Activated T-helper 2 cell treated with anti-CD3 and anti-CD28 coated beads, Interferon-gamma antibody, Interleukin-2, Interleukin-4, amounts not matched to agents 10 μg/mL and 5 μg/mL and 100 μg/mL, durations not matched to agents 14 hours and 24 hours and 36 hours (primary cell): Measurements from ENCODE around the gene SENP1. TPM values are rescaled to one million over a fixed set of nuclear protein-coding genes. Genes with fewer than 3 reads are reported as not detected.

Experiments
- DNase-seq: peaks from one replicate; pipeline ENCODE4 v3.0.0; 2021; ENCODE audit warnings: low spot score
- H3K27ac Mint-ChIP-seq: one replicate; pipeline ENCODE4 v1.8.0; 2021; ENCODE audit warnings: mixed read lengths
- H3K27me3 Mint-ChIP-seq: one replicate; pipeline ENCODE4 v1.8.0; 2021; ENCODE audit warnings: low read depth, mixed read lengths
- H3K36me3 Mint-ChIP-seq: one replicate; pipeline ENCODE4 v1.8.0; 2021; ENCODE audit warnings: low read depth, mixed read lengths
- H3K4me1 Mint-ChIP-seq: one replicate; pipeline ENCODE4 v1.8.0; 2021; ENCODE audit warnings: low read depth, mixed read lengths
- H3K4me3 Mint-ChIP-seq: one replicate; pipeline ENCODE4 v1.8.0; 2021; ENCODE audit warnings: low read depth, mild to moderate bottlenecking, moderate library complexity, mixed read lengths
- H3K9me3 Mint-ChIP-seq: one replicate; pipeline ENCODE4 v1.8.0; 2021; ENCODE audit warnings: mixed read lengths
- intact Hi-C: fragments of 100-400 bp; cut with micrococcal nuclease; formaldehyde crosslinking; loops from one replicate; pipeline ENCODE4 v1.15.1; 2023
- total RNA-seq: library from RNA; stranded (reverse); gene quantifications from 2 replicates; pipeline ENCODE4 v1.2.3, GENCODE V29; 2022

SENP1 gene
- total RNA-seq, 1 donor from 2014 or later, result 45.9 TPM

GRCh38 chr12:48013287-48013686, 92.6 kb downstream of the SENP1 start:
- H3K27me3 Mint-ChIP-seq, result peaks cover 67% of the 10 kb centered on the region
- no peaks in the 10 kb centered on the region for H3K9me3 Mint-ChIP-seq
- no peak overlapping the region for H3K4me3 Mint-ChIP-seq
- intact Hi-C loops, result no loop called here
- H3K36me3 Mint-ChIP-seq, result no peaks in the 10 kb centered on the region
- H3K4me1 Mint-ChIP-seq, result no peaks in the 10 kb centered on the region
- DNase-seq, result no peak
- no peak overlapping the region for H3K27ac Mint-ChIP-seq

GRCh38 chr12:48012070-48012469, 93.8 kb downstream of the SENP1 start:
- Mint-ChIP-seq H3K27me3 (peaks cover 71% of the 10 kb centered on the region), H3K36me3 (no peaks in the 10 kb centered on the region), H3K4me3 (no peak overlapping the region), H3K27ac (no peak overlapping the region), H3K9me3 (no peaks in the 10 kb centered on the region), H3K4me1 (no peaks in the 10 kb centered on the region)
- DNase-seq, result no peak
- intact Hi-C loops, result no loop called here

GRCh38 chr12:48010366-48010970, 95.4 kb downstream of the SENP1 start:
- Mint-ChIP-seq H3K4me1 (no peaks in the 10 kb centered on the region), H3K36me3 (no peaks in the 10 kb centered on the region), H3K9me3 (no peaks in the 10 kb centered on the region), H3K4me3 (no peak overlapping the region), H3K27me3 (peaks cover 78% of the 10 kb centered on the region), H3K27ac (no peak overlapping the region)
- intact Hi-C loops, result no loop called here
- DNase-seq, result no peak

GRCh38 chr12:48009471-48009870, 96.4 kb downstream of the SENP1 start:
- H3K4me1 Mint-ChIP-seq, result no peaks in the 10 kb centered on the region
- intact Hi-C loops, result loop anchor here (10.0 kb wide), 1 partner anchor 975 kb away; no protein-coding TSS in a partner anchor
- no peak for DNase-seq
- H3K27ac Mint-ChIP-seq, result no peak overlapping the region
- H3K4me3 Mint-ChIP-seq, result no peak overlapping the region
- no peaks in the 10 kb centered on the region for H3K36me3 Mint-ChIP-seq
- peaks cover 80% of the 10 kb centered on the region for H3K27me3 Mint-ChIP-seq
- no peaks in the 10 kb centered on the region for H3K9me3 Mint-ChIP-seq

- DNase-seq, result no peak
These were observed 96.9 kb downstream of the SENP1 start for GRCh38 chr12:48008950-48009349.

GRCh38 chr12:48008349-48008748, 97.5 kb downstream of the SENP1 start:
- Mint-ChIP-seq H3K27ac (no peak overlapping the region), H3K4me1 (peaks cover 7% of the 10 kb centered on the region), H3K27me3 (peaks cover 78% of the 10 kb centered on the region), H3K4me3 (no peak overlapping the region), H3K9me3 (no peaks in the 10 kb centered on the region), H3K36me3 (no peaks in the 10 kb centered on the region)
- intact Hi-C loops, result loop anchor here (10.0 kb wide), 1 partner anchor 976 kb away; no protein-coding TSS in a partner anchor
- DNase-seq, result no peak

More at GRCh38 chr12:48008950-48009349, 96.9 kb downstream of the SENP1 start:
- Mint-ChIP-seq H3K36me3 (no peaks in the 10 kb centered on the region), H3K4me3 (no peak overlapping the region), H3K4me1 (peaks cover under 1% of the 10 kb centered on the region), H3K27me3 (peaks cover 77% of the 10 kb centered on the region), H3K9me3 (no peaks in the 10 kb centered on the region), H3K27ac (no peak overlapping the region)
- intact Hi-C loops, result loop anchor here (10.0 kb wide), 1 partner anchor 976 kb away; no protein-coding TSS in a partner anchor

- H3K4me1 Mint-ChIP-seq, result peaks cover 15% of the 10 kb centered on the region
- H3K27me3 Mint-ChIP-seq, result peaks cover 79% of the 10 kb centered on the region
- H3K4me3 Mint-ChIP-seq, result no peak overlapping the region
- no peak overlapping the region for H3K27ac Mint-ChIP-seq
- H3K9me3 Mint-ChIP-seq, result no peaks in the 10 kb centered on the region
- DNase-seq, result no peak
- intact Hi-C loops, result loop anchor here (10.0 kb wide), 1 partner anchor 978 kb away; no protein-coding TSS in a partner anchor
- no peaks in the 10 kb centered on the region for H3K36me3 Mint-ChIP-seq
These were observed 98.7 kb downstream of the SENP1 start for GRCh38 chr12:48007206-48007605.

GRCh38 chr12:48005750-48006021, 100.2 kb downstream of the SENP1 start:
- Mint-ChIP-seq H3K4me1 (peaks cover 25% of the 10 kb centered on the region), H3K9me3 (no peaks in the 10 kb centered on the region), H3K4me3 (peak overlapping the region; percentile 46), H3K36me3 (no peaks in the 10 kb centered on the region), H3K27me3 (peaks cover 82% of the 10 kb centered on the region), H3K27ac (no peak overlapping the region)
- intact Hi-C loops, result loop anchor here (10.0 kb wide), 1 partner anchor 979 kb away; no protein-coding TSS in a partner anchor
- no peak for DNase-seq

- intact Hi-C loops, result loop anchor here (10.0 kb wide), 1 partner anchor 980 kb away; no protein-coding TSS in a partner anchor
- no peaks in the 10 kb centered on the region for H3K9me3 Mint-ChIP-seq
- no peak overlapping the region for H3K27ac Mint-ChIP-seq
- peak overlapping the region; percentile 46 for H3K4me3 Mint-ChIP-seq
- peaks cover 87% of the 10 kb centered on the region for H3K27me3 Mint-ChIP-seq
- peaks cover 25% of the 10 kb centered on the region for H3K4me1 Mint-ChIP-seq
- no peaks in the 10 kb centered on the region for H3K36me3 Mint-ChIP-seq
- DNase-seq, result no peak
These were observed 100.7 kb downstream of the SENP1 start for GRCh38 chr12:48005001-48005749.

- intact Hi-C loops, result loop anchor here (1.0 to 10.0 kb wide), 2 partner anchors 161 to 981 kb away; no protein-coding TSS in a partner anchor
- Mint-ChIP-seq H3K9me3 (no peaks in the 10 kb centered on the region), H3K27ac (no peak within 1 kb of the TSS), H3K4me3 (peak within 1 kb of the TSS; percentile 34), H3K27me3 (peaks cover 89% of the 10 kb centered on the region), H3K36me3 (no peaks in the 10 kb centered on the region), H3K4me1 (peaks cover 25% of the 10 kb centered on the region)
- no peak for DNase-seq
These were observed 101.6 kb downstream of the SENP1 start, which contains the start of gene COL2A1 for GRCh38 chr12:48004053-48004941. TSS of gene COL2A1 (minus strand) at chr12:48004476. CDS start at chr12:48004321, 155 bp downstream.

GRCh38 chr12:48003226-48004052, 102.4 kb downstream of the SENP1 start:
- Mint-ChIP-seq H3K4me1 (peaks cover 25% of the 10 kb centered on the region), H3K9me3 (no peaks in the 10 kb centered on the region), H3K27me3 (peaks cover 89% of the 10 kb centered on the region), H3K36me3 (no peaks in the 10 kb centered on the region), H3K4me3 (peak overlapping the region; percentile 34), H3K27ac (no peak overlapping the region)
- intact Hi-C loops, result loop anchor here (1.0 to 10.0 kb wide), 2 partner anchors 162 to 981 kb away; no protein-coding TSS in a partner anchor
- no peak for DNase-seq

GRCh38 chr12:48002773-48003218, 103.1 kb downstream of the SENP1 start:
- intact Hi-C loops, result loop anchor here (10.0 kb wide), 1 partner anchor 982 kb away; no protein-coding TSS in a partner anchor
- no peaks in the 10 kb centered on the region for H3K9me3 Mint-ChIP-seq
- H3K27ac Mint-ChIP-seq, result no peak overlapping the region
- peaks cover 25% of the 10 kb centered on the region for H3K4me1 Mint-ChIP-seq
- DNase-seq, result no peak
- no peak overlapping the region for H3K4me3 Mint-ChIP-seq
- H3K36me3 Mint-ChIP-seq, result no peaks in the 10 kb centered on the region
- peaks cover 89% of the 10 kb centered on the region for H3K27me3 Mint-ChIP-seq
